SK-N-SH treated with all-trans-retinoic acid at 6 μM for 48 hours (cell line): ENCODE measurements around the gene IFNG-AS1.

Experiments used
- ATAC-seq: fragments of 200-7000 bp; cut with Tn5 transposase; 3 replicates; pipeline ENCODE4 v1.9.1; 2020; ENCODE audit warnings: mild to moderate bottlenecking, moderate library complexity
- ARNTL ChIP-seq: fragments of 450-650 bp; formaldehyde crosslinking; IDR thresholded peaks from 2 replicates; pipeline ENCODE4 v1.5.0; 2020; ENCODE audit warnings: low read depth, mild to moderate bottlenecking, moderate library complexity, borderline replicate concordance
- BACH2 ChIP-seq: fragments of 250-450 bp; sonication (Bioruptor Pico); IDR thresholded peaks from 2 replicates; pipeline ENCODE4 v1.9.0; 2021; ENCODE audit warnings: mild to moderate bottlenecking, borderline replicate concordance
- CREB5 ChIP-seq: fragments of 250-450 bp; sonication (Bioruptor Pico); IDR thresholded peaks from 2 replicates; pipeline ENCODE4 v1.5.1; 2020; ENCODE audit warnings: low read depth, mild to moderate bottlenecking, moderate library complexity
- CSRNP3 ChIP-seq: fragments of 250-450 bp; sonication (Bioruptor Pico); IDR thresholded peaks from 2 replicates; pipeline ENCODE4 v1.5.1; 2021; ENCODE audit warnings: mild to moderate bottlenecking, moderate library complexity
- ESRRG ChIP-seq: fragments of 250-450 bp; sonication (Bioruptor Pico); IDR thresholded peaks from 2 replicates; pipeline ENCODE4 v1.6.1; 2021; ENCODE audit warnings: mild to moderate bottlenecking
- OSR1 ChIP-seq: fragments of 250-450 bp; sonication (Bioruptor Pico); IDR thresholded peaks from 2 replicates; pipeline ENCODE4 v1.8.0; 2022; ENCODE audit warnings: moderate library complexity, mild to moderate bottlenecking, inconsistent platforms
- POU6F1 ChIP-seq: fragments of 250-450 bp; sonication (Bioruptor Pico); IDR thresholded peaks from 2 replicates; pipeline ENCODE4 v1.8.0; 2021; ENCODE audit warnings: low read depth, mild to moderate bottlenecking, moderate library complexity, borderline replicate concordance
- PPARA ChIP-seq: fragments of 250-450 bp; sonication (Bioruptor Pico); IDR thresholded peaks from 2 replicates; pipeline ENCODE4 v1.5.0; 2020; ENCODE audit warnings: mild to moderate bottlenecking, borderline replicate concordance
- RARB ChIP-seq: fragments of 250-450 bp; sonication (Bioruptor Pico); IDR thresholded peaks from 2 replicates; pipeline ENCODE4 v1.8.0; 2021; ENCODE audit warnings: mild to moderate bottlenecking, moderate library complexity
- SNAI2 ChIP-seq: fragments of 250-450 bp; sonication (Bioruptor Pico); IDR thresholded peaks from 2 replicates; pipeline ENCODE4 v1.5.0; 2020; ENCODE audit warnings: mild to moderate bottlenecking, moderate library complexity
- TCF4 ChIP-seq: fragments of 250-450 bp; sonication (Bioruptor Pico); IDR thresholded peaks from 2 replicates; pipeline ENCODE4 v1.8.0; 2021; ENCODE audit warnings: mild to moderate bottlenecking, moderate library complexity, borderline replicate concordance
- TOX ChIP-seq: fragments of 250-450 bp; sonication (Bioruptor Pico); IDR thresholded peaks from 2 replicates; pipeline ENCODE4 v1.8.0; 2021; ENCODE audit warnings: mild to moderate bottlenecking, moderate library complexity, borderline replicate concordance
- TSHZ2 ChIP-seq: fragments of 250-450 bp; sonication (Bioruptor Pico); IDR thresholded peaks from 2 replicates; pipeline ENCODE4 v1.5.0; 2020; ENCODE audit warnings: mild to moderate bottlenecking, moderate library complexity
- ZC3H10 ChIP-seq: fragments of 250-450 bp; sonication (Bioruptor Pico); IDR thresholded peaks from 2 replicates; pipeline ENCODE4 v1.5.1; 2021; ENCODE audit warnings: mild to moderate bottlenecking, moderate library complexity
- ZNF565 ChIP-seq: fragments of 450-650 bp; formaldehyde crosslinking; conservative IDR thresholded peaks from 2 replicates; pipeline ENCODE4 v1.5.0; 2020; ENCODE audit warnings: low read depth, mild to moderate bottlenecking, moderate library complexity
- ZNF70 ChIP-seq: fragments of 450-650 bp; formaldehyde crosslinking; IDR thresholded peaks from 2 replicates; pipeline ENCODE4 v1.5.0; 2020; ENCODE audit warnings: mild to moderate bottlenecking, moderate library complexity
- ZNF8 ChIP-seq: fragments of 450-650 bp; formaldehyde crosslinking; IDR thresholded peaks from 2 replicates; pipeline ENCODE4 v1.5.0; 2020; ENCODE audit warnings: mild to moderate bottlenecking, moderate library complexity
- TF ChIP-seq, protein P1 (sequence below): fragments of 250-450 bp; sonication (Bioruptor Pico); IDR thresholded peaks from 2 replicates; pipeline ENCODE4 v1.8.0; 2020; ENCODE audit warnings: mild to moderate bottlenecking, moderate library complexity, borderline replicate concordance

Gene IFNG-AS1

GRCh38 chr12:68034567-68034966 lies 45.3 kb downstream of the IFNG-AS1 start:
- no peak for ATAC-seq
- no peak for TF ChIP-seq OSR1 (CRISPR knock-in tag)
- TF ChIP-seq ZNF70 (CRISPR knock-in tag) = no peak
- TF ChIP-seq, protein P1, sequence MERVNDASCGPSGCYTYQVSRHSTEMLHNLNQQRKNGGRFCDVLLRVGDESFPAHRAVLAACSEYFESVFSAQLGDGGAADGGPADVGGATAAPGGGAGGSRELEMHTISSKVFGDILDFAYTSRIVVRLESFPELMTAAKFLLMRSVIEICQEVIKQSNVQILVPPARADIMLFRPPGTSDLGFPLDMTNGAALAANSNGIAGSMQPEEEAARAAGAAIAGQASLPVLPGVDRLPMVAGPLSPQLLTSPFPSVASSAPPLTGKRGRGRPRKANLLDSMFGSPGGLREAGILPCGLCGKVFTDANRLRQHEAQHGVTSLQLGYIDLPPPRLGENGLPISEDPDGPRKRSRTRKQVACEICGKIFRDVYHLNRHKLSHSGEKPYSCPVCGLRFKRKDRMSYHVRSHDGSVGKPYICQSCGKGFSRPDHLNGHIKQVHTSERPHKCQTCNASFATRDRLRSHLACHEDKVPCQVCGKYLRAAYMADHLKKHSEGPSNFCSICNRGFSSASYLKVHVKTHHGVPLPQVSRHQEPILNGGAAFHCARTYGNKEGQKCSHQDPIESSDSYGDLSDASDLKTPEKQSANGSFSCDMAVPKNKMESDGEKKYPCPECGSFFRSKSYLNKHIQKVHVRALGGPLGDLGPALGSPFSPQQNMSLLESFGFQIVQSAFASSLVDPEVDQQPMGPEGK (CRISPR knock-in tag) = no peak
- TF ChIP-seq TCF4 (CRISPR knock-in tag) = no peak
- no peak for TF ChIP-seq TSHZ2 (CRISPR knock-in tag)
- no peak for TF ChIP-seq BACH2
- TF ChIP-seq SNAI2 (CRISPR knock-in tag) = no peak
- TF ChIP-seq ZNF565 (CRISPR knock-in tag) = no peak
- TF ChIP-seq TOX (CRISPR knock-in tag) = no peak
- no peak for TF ChIP-seq RARB
- TF ChIP-seq ESRRG (CRISPR knock-in tag) = no peak
- no peak for TF ChIP-seq PPARA (CRISPR knock-in tag)
- TF ChIP-seq, all 23 proteins: peak for 0

- ATAC-seq = no peak
- no peak for TF ChIP-seq ZNF8 (CRISPR knock-in tag)
- no peak for TF ChIP-seq SNAI2 (CRISPR knock-in tag)
- TF ChIP-seq ARNTL (CRISPR knock-in tag) = no peak
- TF ChIP-seq CREB5 (CRISPR knock-in tag) = no peak
- no peak for TF ChIP-seq TCF4 (CRISPR knock-in tag)
- TF ChIP-seq ZC3H10 (CRISPR knock-in tag) = no peak
- TF ChIP-seq PPARA (CRISPR knock-in tag) = no peak
- TF ChIP-seq RARB = no peak
- TF ChIP-seq, protein P1 (CRISPR knock-in tag) = no peak
- no peak for TF ChIP-seq ZNF565 (CRISPR knock-in tag)
- no peak for TF ChIP-seq CSRNP3 (CRISPR knock-in tag)
- TF ChIP-seq POU6F1 (CRISPR knock-in tag) = no peak
These were observed 47.4 kb downstream of the IFNG-AS1 start for GRCh38 chr12:68036642-68037041.
